ENCODE measurements around the gene RPL27. TPM values are rescaled to one million over a fixed set of nuclear protein-coding genes. Genes with fewer than 3 reads are reported as not detected.

The RPL27 gene
- total and polyA plus RNA-seq, 2 of the 13 experiments (the other 11 are each of a cell fraction or from before 2014, with no cell fraction given): 1,585 to 5,840 TPM

GRCh38 chr17:43020789-43021740 is 22.8 kb downstream of the RPL27 start (continued):
- TF ChIP-seq ZBTB43 (CRISPR knock-in tag; conservative IDR thresholded peaks at IDR 0.05) (no peak), ZNF292 (CRISPR knock-in tag; IDR thresholded peaks at IDR 0.05; ENCODE audit: borderline replicate concordance, low read depth) (no peak; the same call in 1 of the 2 replicates), ZNF235 (CRISPR knock-in tag; IDR thresholded peaks at IDR 0.05; ENCODE audit: borderline replicate concordance) (no peak), E2F2 (CRISPR knock-in tag; IDR thresholded peaks at IDR 0.05; ENCODE audit: borderline replicate concordance) (no peak), DPF2 (CRISPR knock-in tag; IDR thresholded peaks at IDR 0.05; ENCODE audit: borderline replicate concordance, low read depth) (no peak), ZNF776 (CRISPR knock-in tag; IDR thresholded peaks at IDR 0.05) (0 out of 2 replicates have a peak, but pooled peaks have one; percentile 28), ISX (CRISPR knock-in tag; conservative IDR thresholded peaks at IDR 0.05) (0 out of 2 replicates have a peak, but pooled peaks have one; percentile 3), HNRNPL (IDR thresholded peaks at IDR 0.05; ENCODE audit: low read depth, low read length) (no peak), ZNF468 (CRISPR knock-in tag; IDR thresholded peaks at IDR 0.05) (no peak), ERF (CRISPR knock-in tag; IDR thresholded peaks at IDR 0.05) (peak; percentile 26; the same call in 1 of the 2 replicates), NFYB (CRISPR knock-in tag; IDR thresholded peaks at IDR 0.05) (no peak), DNMT1 (CRISPR knock-in tag; IDR thresholded peaks at IDR 0.05) (no peak), ZNF768 (CRISPR knock-in tag; IDR thresholded peaks at IDR 0.05) (peak; percentile 31; the same call in 1 of the 2 replicates), PBX3 (CRISPR knock-in tag; IDR thresholded peaks at IDR 0.05; ENCODE audit: borderline replicate concordance) (no peak), ZNF670 (CRISPR knock-in tag; IDR thresholded peaks at IDR 0.05; ENCODE audit: borderline replicate concordance) (no peak), PPARG (CRISPR knock-in tag; conservative IDR thresholded peaks at IDR 0.05) (no peak; the same call in 1 of the 2 replicates), ZNF274 (CRISPR knock-in tag; IDR thresholded peaks at IDR 0.05) (no peak), ZNF10 (CRISPR knock-in tag; IDR thresholded peaks at IDR 0.05; ENCODE audit: borderline replicate concordance, low read depth) (no peak), NR2C2 (CRISPR knock-in tag; IDR thresholded peaks at IDR 0.05; ENCODE audit: borderline replicate concordance) (no peak), NFIC (IDR thresholded peaks at IDR 0.05; ENCODE audit: low read length) (no peak), KDM5B (CRISPR knock-in tag; IDR thresholded peaks at IDR 0.05; ENCODE audit: borderline replicate concordance) (peak; percentile 37; the same call in 1 of the 2 replicates), FOSL2 (CRISPR knock-in tag; IDR thresholded peaks at IDR 0.05) (peak; percentile 89), ZNF530 (CRISPR knock-in tag; IDR thresholded peaks at IDR 0.05; ENCODE audit: low read depth) (no peak), MYPOP (CRISPR knock-in tag; IDR thresholded peaks at IDR 0.05) (no peak), DR1 (CRISPR knock-in tag; IDR thresholded peaks at IDR 0.05) (0 out of 2 replicates have a peak, but pooled peaks have one; percentile 9)

Measured in HepG2 (cell line).